Gastroesophageal sphincter (tissue), 3 donors: ENCODE results near the gene SLC25A52.

Experiments used
- CTCF ChIP-seq, 4 experiments: fragments of 200-600 bp in 2 of 4; fragments of 450-650 bp in 2 of 4; sonication (generic) in 1 of 4; IDR thresholded peaks; one replicate each; pipeline ENCODE4 v1.5.1; 2017 to 2019; ENCODE audit warnings: antibody characterized with exemption in 4 of 4, mild to moderate bottlenecking in 2 of 4, moderate library complexity in 2 of 4
- POLR2AphosphoS5 ChIP-seq: sonication (generic); formaldehyde crosslinking; IDR thresholded peaks from one replicate; pipeline ENCODE4 v1.6.1; 2017; ENCODE audit warnings: antibody characterized with exemption

DNA sequence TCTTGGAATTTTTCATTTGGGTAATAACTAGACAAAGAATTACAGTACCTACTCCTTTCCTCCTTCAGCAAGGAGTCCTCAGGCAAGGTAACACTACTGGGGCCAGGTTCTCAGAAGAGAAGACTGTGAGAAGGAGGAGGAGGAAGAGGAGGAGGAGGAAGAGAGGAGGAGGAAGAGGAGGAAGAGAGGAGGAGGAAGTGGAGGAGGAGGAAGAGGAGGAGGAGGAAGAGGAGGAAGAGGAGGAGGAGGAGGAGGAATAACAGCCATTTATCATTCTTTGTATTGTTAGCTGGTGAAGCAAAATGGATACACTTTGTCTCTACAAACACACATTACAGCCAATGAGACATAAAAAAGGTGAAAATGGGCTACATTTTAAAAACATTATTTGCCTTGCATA is 32.9 kb upstream of the SLC25A52 start:
- TF ChIP-seq CTCF (IDR thresholded peaks at IDR 0.05): no peak
- no peak for TF ChIP-seq POLR2AphosphoS5
